ENCODE data around the gene ALLC.

DNA sequence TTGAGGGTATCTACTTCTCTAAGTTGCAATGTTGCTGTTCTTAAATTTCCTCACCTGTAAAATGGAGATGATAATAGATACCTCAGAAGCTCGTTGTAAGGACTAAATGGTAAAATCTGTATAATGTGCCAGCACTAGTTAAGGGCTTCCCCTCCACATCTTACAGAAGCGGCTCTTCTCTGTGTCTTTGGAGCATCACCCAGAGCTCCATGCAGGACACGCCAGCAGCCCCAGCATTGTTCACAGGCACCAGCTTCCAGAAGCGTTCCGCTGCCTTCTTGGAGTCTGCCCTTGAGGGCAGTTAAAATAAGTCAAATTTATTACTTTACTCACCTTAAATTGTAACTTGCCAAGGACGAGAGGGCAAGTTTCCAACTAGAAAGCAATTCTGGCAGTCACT lies 51.2 kb downstream of the ALLC start:
- TF ChIP-seq, protein P1, sequence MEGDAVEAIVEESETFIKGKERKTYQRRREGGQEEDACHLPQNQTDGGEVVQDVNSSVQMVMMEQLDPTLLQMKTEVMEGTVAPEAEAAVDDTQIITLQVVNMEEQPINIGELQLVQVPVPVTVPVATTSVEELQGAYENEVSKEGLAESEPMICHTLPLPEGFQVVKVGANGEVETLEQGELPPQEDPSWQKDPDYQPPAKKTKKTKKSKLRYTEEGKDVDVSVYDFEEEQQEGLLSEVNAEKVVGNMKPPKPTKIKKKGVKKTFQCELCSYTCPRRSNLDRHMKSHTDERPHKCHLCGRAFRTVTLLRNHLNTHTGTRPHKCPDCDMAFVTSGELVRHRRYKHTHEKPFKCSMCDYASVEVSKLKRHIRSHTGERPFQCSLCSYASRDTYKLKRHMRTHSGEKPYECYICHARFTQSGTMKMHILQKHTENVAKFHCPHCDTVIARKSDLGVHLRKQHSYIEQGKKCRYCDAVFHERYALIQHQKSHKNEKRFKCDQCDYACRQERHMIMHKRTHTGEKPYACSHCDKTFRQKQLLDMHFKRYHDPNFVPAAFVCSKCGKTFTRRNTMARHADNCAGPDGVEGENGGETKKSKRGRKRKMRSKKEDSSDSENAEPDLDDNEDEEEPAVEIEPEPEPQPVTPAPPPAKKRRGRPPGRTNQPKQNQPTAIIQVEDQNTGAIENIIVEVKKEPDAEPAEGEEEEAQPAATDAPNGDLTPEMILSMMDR (IDR thresholded peaks at IDR 0.05; ENCODE audit: low read depth, low read length, missing input control) = no peak
- no peak for TF ChIP-seq RXRA (IDR thresholded peaks at IDR 0.05)
- TF ChIP-seq TAF1 (conservative IDR thresholded peaks at IDR 0.05) = no peak
- TF ChIP-seq RAD21 (IDR thresholded peaks at IDR 0.05) = no peak
- TF ChIP-seq, protein P2, sequence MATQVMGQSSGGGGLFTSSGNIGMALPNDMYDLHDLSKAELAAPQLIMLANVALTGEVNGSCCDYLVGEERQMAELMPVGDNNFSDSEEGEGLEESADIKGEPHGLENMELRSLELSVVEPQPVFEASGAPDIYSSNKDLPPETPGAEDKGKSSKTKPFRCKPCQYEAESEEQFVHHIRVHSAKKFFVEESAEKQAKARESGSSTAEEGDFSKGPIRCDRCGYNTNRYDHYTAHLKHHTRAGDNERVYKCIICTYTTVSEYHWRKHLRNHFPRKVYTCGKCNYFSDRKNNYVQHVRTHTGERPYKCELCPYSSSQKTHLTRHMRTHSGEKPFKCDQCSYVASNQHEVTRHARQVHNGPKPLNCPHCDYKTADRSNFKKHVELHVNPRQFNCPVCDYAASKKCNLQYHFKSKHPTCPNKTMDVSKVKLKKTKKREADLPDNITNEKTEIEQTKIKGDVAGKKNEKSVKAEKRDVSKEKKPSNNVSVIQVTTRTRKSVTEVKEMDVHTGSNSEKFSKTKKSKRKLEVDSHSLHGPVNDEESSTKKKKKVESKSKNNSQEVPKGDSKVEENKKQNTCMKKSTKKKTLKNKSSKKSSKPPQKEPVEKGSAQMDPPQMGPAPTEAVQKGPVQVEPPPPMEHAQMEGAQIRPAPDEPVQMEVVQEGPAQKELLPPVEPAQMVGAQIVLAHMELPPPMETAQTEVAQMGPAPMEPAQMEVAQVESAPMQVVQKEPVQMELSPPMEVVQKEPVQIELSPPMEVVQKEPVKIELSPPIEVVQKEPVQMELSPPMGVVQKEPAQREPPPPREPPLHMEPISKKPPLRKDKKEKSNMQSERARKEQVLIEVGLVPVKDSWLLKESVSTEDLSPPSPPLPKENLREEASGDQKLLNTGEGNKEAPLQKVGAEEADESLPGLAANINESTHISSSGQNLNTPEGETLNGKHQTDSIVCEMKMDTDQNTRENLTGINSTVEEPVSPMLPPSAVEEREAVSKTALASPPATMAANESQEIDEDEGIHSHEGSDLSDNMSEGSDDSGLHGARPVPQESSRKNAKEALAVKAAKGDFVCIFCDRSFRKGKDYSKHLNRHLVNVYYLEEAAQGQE (IDR thresholded peaks at IDR 0.05) = no peak
- no peak for TF ChIP-seq HNF4A (conservative IDR thresholded peaks at IDR 0.05)
- TF ChIP-seq SP1 (IDR thresholded peaks at IDR 0.05) = no peak
- TF ChIP-seq, protein P3, sequence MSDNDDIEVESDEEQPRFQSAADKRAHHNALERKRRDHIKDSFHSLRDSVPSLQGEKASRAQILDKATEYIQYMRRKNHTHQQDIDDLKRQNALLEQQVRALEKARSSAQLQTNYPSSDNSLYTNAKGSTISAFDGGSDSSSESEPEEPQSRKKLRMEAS (IDR thresholded peaks at IDR 0.05) = no peak

All from liver (tissue), 3 donors.